ENCODE data around the gene PLEKHA1.

DNA sequence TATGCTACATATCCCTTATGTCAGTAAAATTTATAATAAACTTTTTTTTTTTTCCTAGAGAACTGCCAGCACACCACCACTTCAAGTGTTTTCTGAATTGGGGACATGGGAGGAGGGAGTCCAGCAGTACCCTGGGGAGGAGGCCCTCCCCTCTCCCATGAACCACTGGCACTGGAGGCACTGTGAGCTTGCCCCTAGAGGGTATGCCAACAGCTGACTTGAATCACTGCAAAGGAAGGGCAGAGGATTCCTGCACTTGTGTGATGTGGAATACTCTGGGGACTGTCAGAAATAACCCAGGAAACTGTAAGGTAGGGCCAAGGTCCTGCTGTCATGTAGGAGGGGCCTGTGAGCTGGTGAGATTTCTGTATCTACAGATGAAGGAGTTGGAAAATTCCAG, 71.4 kb downstream of the PLEKHA1 start:
- TF ChIP-seq, protein P1, sequence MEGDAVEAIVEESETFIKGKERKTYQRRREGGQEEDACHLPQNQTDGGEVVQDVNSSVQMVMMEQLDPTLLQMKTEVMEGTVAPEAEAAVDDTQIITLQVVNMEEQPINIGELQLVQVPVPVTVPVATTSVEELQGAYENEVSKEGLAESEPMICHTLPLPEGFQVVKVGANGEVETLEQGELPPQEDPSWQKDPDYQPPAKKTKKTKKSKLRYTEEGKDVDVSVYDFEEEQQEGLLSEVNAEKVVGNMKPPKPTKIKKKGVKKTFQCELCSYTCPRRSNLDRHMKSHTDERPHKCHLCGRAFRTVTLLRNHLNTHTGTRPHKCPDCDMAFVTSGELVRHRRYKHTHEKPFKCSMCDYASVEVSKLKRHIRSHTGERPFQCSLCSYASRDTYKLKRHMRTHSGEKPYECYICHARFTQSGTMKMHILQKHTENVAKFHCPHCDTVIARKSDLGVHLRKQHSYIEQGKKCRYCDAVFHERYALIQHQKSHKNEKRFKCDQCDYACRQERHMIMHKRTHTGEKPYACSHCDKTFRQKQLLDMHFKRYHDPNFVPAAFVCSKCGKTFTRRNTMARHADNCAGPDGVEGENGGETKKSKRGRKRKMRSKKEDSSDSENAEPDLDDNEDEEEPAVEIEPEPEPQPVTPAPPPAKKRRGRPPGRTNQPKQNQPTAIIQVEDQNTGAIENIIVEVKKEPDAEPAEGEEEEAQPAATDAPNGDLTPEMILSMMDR (IDR thresholded peaks at IDR 0.05; ENCODE audit: low read length): no peak
- TF ChIP-seq EZH2 (IDR thresholded peaks at IDR 0.05; ENCODE audit: borderline replicate concordance, low read length): no peak

Data from OCI-LY1 (cell line).